NCI-H146 treated with DMSO at 0.1 percent for 48 hours (cell line): ENCODE results near the gene STX7.

ENCODE experiments used
- DNase-seq: peaks from one replicate; lab custom pipeline; 2025; ENCODE audit not compliant: unreplicated experiment; lab: John Stamatoyannopoulos, UW

Gene STX7

DNA sequence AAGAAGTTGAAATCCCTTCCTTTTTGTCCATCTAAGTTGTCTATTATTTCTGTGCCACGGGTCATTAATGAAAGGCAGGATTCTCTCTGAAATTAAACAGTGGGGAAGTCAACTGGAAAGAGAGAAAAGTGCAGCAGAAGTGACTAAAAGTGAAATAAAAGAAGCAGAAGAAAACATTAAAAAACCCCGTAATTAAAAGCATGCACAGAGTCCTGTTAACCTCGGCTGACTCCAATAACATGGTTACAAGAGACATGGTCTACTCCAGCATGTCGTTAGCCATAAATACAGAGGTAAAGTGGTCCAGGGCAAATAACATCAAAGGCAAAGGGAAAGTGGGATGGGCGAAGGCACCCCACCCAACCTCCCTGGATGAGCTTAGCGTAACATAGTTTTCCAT lies 98.6 kb downstream of the STX7 start:
- DNase-seq = no peak

DNA sequence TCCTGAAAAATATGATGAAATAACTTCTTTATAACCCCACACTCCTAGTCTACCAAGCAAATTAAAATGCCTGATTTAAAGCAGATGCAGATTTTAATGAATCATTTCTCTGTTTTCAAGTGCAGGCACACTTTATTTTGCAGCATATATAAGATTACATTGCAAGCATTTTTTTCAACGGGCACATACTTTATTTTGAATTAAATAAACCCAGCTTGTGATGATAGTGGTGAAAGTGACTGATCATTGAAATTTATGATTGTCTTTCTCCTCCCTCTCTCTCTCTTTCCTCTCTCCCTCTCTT lies 99.5 kb downstream of the STX7 start:
- DNase-seq = no peak

DNA sequence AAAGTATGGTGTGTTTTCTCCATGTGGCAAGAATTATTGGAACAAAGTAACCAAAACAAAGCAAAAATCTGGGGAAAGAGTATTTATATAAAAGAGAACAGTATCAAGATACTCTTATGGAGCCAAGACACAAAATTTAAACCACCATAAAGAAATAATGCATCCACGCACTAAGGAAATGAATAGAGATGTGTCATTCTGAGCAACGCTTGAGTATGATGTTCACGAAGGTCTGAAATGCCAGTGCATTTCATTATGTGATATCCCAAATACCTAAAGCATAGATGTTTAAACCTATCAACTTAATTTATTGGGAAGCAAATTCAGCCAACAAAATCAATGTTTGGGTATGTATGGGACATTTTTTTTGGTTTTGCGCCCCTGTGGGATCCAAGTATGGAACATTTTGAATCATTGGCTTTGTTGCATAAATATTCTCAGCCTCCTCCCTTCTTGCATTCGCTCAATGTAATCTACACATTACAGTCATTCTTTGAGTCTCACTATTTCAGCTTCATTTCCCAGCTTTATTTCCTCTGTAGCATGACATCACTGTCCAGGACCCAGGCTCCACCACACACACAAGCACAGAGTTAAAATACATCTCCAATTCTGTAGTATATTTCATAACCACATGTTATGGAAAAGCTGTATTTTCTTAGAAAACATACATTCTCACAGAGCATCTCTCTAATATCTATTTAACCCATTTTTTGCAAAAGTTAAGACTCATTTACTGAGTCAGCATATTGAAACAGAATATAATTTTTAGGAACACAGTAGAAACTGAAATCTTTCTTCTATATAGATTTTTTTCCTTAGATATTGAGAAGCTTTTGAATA lies 100.0 kb downstream of the STX7 start:
- DNase-seq = no peak

DNA sequence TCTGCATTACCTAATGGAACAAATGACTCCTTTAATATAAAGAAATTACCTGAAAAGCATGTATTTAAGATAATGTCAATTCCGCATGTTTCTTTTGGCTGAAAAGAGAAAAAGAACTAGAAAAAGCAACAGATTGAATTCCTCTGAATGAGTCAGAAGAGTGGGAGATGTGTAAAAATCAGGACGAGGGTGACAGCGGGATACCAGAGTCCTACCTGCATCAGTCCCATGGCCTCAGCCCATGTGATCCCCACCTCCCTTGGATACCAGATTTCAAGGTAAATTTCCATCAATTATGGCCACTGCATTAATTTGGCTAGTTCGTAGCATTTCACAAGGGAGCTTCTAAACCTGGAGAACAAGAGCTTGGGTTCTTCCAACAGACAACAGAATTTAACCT lies 101.6 kb downstream of the STX7 start:
- no peak for DNase-seq

DNA sequence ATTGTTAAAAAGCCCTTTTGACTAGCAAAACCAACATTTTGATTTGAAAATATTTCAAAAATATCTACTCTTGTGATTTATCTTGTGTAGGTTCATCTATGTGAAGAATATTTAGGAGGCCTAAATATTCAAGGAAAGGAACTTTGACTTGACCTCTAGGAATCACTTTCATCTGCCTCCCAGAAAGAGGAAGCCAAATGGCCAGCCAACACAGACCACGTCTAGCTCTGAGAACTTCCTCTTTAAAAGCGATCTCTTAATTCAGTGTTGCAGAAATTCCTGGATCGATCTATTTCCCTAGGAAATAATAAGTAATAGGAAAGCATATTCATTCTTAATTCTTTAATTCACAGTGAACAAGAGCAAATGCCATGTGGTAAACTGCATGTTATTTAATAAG lies 102.1 kb downstream of the STX7 start:
- DNase-seq = no peak

DNA sequence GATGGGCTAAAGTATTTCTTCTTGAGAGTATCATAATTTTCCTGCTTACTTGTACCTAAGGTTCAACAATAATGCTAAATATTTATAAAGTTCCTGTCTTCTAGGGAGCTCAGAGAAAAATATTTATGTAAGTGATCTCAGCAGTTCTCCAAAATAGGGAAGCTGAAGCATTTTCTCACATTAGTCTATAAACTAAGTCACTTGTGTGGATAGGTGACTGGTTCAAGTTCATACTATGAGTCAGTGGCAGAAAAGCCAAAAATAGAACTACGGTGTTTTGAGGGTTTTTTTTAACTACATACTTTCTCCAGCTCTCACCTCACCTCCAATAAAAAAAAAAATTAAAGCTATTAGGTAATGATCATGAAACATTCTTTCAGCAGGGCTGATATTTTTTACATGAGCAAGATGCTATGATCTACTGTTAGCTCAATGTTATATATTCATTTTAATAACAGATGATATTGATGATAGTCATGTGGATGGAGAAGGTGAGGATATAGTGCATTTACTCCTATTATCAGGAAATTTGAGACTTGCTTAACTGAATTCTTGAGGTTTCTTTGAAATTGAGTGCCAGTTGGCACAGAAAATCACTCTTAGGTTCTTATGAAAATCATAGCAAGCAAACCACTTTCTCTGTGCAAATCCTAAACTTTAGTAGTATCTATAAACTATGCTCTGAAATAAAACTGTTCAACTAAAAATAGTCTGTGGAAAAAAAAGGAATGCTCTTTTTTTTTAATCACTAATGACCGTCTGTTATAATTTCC lies 107.6 kb downstream of the STX7 start:
- DNase-seq = no peak

DNA sequence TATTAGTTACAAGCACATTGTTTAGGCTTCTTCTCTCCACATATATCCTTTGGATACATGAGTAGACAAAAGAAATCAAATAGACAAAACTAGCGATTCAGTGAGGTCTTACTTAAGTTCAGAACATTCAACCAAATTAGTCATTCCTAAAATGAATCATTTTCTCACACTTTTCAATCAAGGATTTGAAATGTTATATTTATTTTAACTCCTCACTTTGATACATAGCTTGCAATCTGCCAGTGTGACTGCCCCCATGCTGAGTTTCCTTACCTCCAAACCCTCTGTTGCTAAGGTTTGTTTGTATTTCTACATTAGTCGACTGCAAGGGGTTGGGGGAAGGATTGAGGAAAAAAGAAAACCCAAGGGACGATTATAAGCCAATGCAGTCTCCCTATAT lies 108.2 kb downstream of the STX7 start:
- no peak for DNase-seq

DNA sequence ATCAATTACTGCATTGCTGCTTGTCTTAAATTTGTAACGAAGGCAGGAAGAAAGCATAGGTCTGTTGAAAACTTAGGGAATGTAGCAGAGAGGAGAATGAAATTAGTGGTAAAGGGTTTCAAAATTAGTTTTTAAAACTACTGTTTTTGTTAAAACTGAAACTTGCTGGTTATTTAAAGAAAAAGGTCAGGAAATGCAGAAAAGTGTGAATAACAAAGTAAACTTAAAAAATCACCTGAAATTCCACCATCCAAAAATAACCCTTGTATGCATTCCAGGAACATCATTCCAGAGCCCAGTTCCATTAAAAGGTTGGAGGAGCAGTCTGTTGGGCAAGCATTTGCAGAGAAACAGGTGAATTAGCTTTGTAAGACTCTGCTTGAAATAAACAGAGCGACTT lies 108.6 kb downstream of the STX7 start:
- no peak for DNase-seq

DNA sequence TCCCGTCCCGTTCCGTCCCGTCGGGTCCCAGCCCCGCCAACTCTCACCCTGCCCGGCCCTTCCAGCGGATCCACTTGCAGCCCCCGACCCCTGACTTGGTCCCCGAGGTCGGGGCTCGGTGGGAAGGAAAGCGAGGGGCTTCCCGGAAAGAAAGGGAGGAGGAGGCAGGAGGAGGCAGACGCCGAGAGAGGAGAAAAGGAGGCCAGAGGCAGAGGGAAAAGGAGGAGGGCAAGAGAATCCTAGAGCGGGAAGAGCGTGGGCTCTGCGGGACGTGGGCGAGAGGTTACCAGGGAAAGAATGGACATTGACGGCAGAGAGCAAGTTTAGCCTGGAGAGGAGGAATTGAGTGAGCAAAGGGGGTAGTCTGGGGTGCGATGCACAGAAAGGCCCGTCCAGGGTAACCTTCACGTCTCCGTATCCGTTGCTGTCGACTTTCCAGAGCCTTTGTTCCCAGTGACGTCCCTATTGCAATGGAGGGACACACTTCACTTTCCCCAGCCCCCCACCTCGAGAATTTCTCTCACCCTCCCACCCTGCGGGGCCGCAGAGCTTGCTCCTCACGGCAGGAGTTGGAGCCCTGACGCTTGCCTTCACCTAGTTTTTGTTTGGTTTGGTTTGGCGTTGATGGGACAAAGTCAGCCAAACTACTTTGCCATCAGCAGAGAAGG lies 111.2 kb downstream of the STX7 start:
- DNase-seq = no peak

DNA sequence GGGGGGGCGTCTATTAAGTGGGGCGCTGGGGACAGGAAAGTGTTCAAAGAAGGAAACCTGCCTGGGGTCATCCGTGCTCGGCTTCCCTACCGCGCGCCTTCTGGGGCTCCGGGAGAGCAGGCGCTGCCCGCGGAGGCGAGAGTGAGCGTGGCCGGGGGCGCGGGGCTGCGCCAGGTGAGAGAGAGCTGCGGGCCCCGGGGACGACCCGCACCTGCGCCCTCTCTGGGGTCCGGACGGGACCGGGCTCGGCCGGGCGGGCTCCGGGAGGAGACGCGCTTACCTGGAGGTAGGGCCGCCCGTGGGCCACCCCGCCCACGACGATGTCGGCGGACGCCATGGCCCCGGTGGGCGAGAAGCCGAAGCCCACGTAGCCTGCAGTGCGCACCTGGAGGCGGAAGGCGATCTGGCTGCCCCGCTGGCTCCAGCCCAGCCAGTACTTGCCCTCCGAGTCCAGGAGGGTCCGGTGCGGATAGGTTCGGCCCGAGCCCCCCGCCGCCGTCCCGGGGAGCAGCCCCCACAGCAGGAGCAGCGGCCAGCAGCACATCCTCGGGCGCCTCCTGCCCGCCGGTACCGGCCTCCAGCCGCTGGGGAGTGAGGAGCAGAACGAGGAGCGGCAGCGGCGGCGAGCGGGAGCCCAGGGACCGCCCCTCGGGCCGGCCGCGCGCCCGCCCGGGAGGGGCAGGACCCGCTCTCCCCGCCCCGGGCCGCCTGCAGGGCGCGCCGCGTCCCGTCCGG lies 111.9 kb downstream of the STX7 start, which contains the start of gene MOXD1:
Gene MOXD1, minus strand, starts transcription at position 593 of the 735 bp plus-strand sequence. Its CDS starts 49 bp downstream, at position 544.
- DNase-seq = peak; percentile 32

DNA sequence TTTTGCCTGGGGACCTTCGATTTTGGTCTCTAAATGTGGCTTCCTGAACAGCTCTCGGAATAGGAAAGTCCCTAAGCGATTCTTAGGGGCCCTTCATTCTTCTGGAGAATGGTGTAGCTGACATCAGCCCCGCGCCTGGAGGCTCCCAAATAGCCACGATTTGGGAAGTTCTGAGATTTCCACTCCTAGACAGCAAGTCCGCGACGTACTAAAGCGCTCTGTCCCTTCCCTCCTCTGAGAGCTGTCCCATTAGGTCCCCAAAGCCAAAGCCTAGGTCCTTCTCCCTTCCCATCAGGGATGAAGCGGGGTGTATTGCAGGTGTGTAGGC lies 112.4 kb downstream of the STX7 start:
- no peak for DNase-seq

DNA sequence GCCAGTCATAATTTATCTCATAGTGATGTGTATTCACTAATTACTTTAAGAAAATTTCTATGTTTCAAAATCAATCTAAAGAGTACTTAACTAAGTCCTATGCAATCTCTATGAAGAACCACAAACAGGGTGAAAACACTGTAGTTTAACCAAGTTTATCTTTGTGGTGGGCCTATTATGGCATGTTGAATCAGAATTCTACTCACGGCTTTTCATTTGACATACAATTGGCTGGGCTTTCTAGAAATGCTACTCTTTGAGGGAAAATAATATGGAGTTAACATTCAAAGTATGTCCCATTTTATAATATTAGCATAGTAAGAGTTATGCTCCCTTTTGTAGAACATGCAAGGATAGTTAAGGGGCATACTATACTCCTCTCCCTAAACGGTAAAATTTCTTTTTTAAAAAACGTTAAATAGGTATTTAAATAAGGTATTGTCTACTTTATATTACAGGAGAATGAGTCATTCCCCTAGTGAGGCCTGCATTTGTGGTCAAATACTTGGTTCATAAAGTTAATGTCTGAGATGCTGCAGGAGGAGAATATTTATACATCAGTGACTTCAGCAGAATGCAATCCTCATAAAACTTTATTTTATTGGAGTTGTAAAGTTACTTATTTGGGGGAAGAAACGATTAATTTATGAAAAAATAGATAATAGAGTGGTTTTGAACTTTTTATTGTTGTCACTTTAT lies 113.4 kb downstream of the STX7 start:
- no peak for DNase-seq
